Hepatocyte (in vitro differentiated cells): ENCODE results near the gene IFNA1.

Experiments used
- CTCF ChIP-seq: fragments of 200-600 bp; sonication (generic); IDR thresholded peaks from 2 replicates; pipeline ENCODE4 v1.5.1; 2016; ENCODE audit warnings: antibody characterized with exemption, mild to moderate bottlenecking; ENCODE audit not compliant: poor library complexity
- EZH2 ChIP-seq: fragments of 200-600 bp; sonication (generic); IDR thresholded peaks from 2 replicates; pipeline ENCODE4 v1.6.1; 2016; ENCODE audit warnings: antibody characterized with exemption, mild to moderate bottlenecking, borderline replicate concordance
- EZH2phosphoT487 ChIP-seq: fragments of 200-600 bp; sonication (generic); IDR thresholded peaks from one replicate; pipeline ENCODE4 v1.6.1; 2018; ENCODE audit warnings: antibody characterized with exemption, mild to moderate bottlenecking, low read depth, moderate library complexity; ENCODE audit not compliant: unreplicated experiment, severe bottlenecking

GRCh38 chr9:21428235-21428634 lies 12.0 kb upstream of the IFNA1 start:
- TF ChIP-seq CTCF (no peak), EZH2phosphoT487 (no peak), EZH2 (no peak)
